ENCODE measurements around the gene CEP250. TPM values are rescaled to one million over a fixed set of nuclear protein-coding genes. Genes with fewer than 3 reads are reported as not detected.

CEP250 gene
- total RNA-seq, 1 experiment from 2014 or later: 42.3 TPM

- TF ChIP-seq REST (IDR thresholded peaks at IDR 0.05; ENCODE audit: low read depth) (no peak), EZH2 (IDR thresholded peaks at IDR 0.05) (no peak), ZBTB33 (IDR thresholded peaks at IDR 0.05; ENCODE audit: extremely low read depth, insufficient replicate concordance, low read length) (no peak)
Observed at GRCh38 chr20:35446356-35447078, 8.9 kb upstream of the CEP250 start (continued).

GRCh38 chr20:35447082-35447789 lies 8.2 kb upstream of the CEP250 start:
- ChIA-PET RAD21 (ENCODE audit: low non-redundant PET in 1 of 2, low total read pairs in 2 of 2, uncharacterized antibody in 2 of 2, unreplicated experiment in 2 of 2) (interaction anchor here (0.6 to 0.7 kb wide), 2 partner anchors 144 to 147 kb away, joined by 3 read pairs; no protein-coding TSS in a partner anchor), POLR2A (interaction anchor here (0.7 to 0.8 kb wide), 2 partner anchors 45 to 142 kb away, joined by 3 to 5 read pairs; no protein-coding TSS in a partner anchor), CTCF (interaction anchor here (0.6 to 4.8 kb wide), 22 partner anchors 8 to 613 kb away, joined by 3 to 34 read pairs (median 4); partner anchors contain the start of gene CEP250)
- intact Hi-C loops (cut with micrococcal nuclease): loop anchor here (2.0 kb wide), 1 partner anchor 302 kb away; no protein-coding TSS in a partner anchor
- no peak overlapping the region for H2AFZ ChIP-seq (ENCODE audit: low read depth, low read length, poor library complexity, severe bottlenecking)
- H3K9ac ChIP-seq (ENCODE audit: low read length): peak overlapping the region; percentile 31; the same call in 1 of the 2 replicates
- peak overlapping the region; percentile 58 for H3K4me2 ChIP-seq (ENCODE audit: low read length)
- no peaks in the 10 kb centered on the region for H3K9me2 ChIP-seq (ENCODE audit: insufficient read depth)
- ATAC-seq (peak; percentile 95), DNase-seq (ENCODE audit: low read depth, low spot score) (peak; percentile 68)
- peaks cover 3 to 21% of the 10 kb centered on the region in 2 experiments; a peak in 3 of 4 replicates for H3K4me1 ChIP-seq (ENCODE audit: control insufficient read depth in 1 of 2, insufficient read depth in 2 of 2, low read length in 2 of 2)
- BruUV-seq (replicated peaks): no TSS peak
- H4K20me1 ChIP-seq (ENCODE audit: insufficient read depth): no peaks in the 10 kb centered on the region
- H3K79me2 ChIP-seq (ENCODE audit: insufficient read depth, low read length): no peaks in the 10 kb centered on the region
- no peak for TF ChIP-seq CEBPB (IDR thresholded peaks at IDR 0.05; ENCODE audit: low read depth)
- TF ChIP-seq CTCF (IDR thresholded peaks at IDR 0.05 in 2 of 3, conservative IDR thresholded peaks at IDR 0.05 in 1 of 3; ENCODE audit: borderline replicate concordance in 1 of 3, insufficient read depth in 1 of 3, low read depth in 2 of 3, low read length in 2 of 3): peak; percentile 72 to 98 (median 90); a peak in 5 of 6 replicates
- TF ChIP-seq RAD21 (IDR thresholded peaks at IDR 0.05; ENCODE audit: low read depth): peak; percentile 63
- TF ChIP-seq POLR2A (IDR thresholded peaks at IDR 0.05; ENCODE audit: borderline replicate concordance, extremely low read depth, insufficient read depth, insufficient read length): no peak
- TF ChIP-seq FOSL1 (IDR thresholded peaks at IDR 0.05; ENCODE audit: low read depth): no peak
- TF ChIP-seq REST (IDR thresholded peaks at IDR 0.05; ENCODE audit: low read depth): no peak
- H3K4me3 ChIP-seq (replicated peaks in 1 of 2; ENCODE audit: low read depth in 1 of 2, low read length in 2 of 2): peak overlapping the region; percentile 23 to 29; a peak in 3 of 4 replicates
- H3K9me3 ChIP-seq (ENCODE audit: control insufficient read depth in 1 of 2, insufficient read depth in 1 of 2, low read depth in 1 of 2, low read length in 2 of 2): no peaks in the 10 kb centered on the region
- H3K27me3 ChIP-seq (ENCODE audit: insufficient read depth, low read length): no peaks in the 10 kb centered on the region
- no peak overlapping the region for H3K27ac ChIP-seq (ENCODE audit: low read depth, low read length)
- no peaks in the 10 kb centered on the region for H3K36me3 ChIP-seq (ENCODE audit: control insufficient read depth in 1 of 2, insufficient read depth in 2 of 2, low read length in 2 of 2)

All from HCT116 (cell line).